Activated CD4-positive, CD25-positive, alpha-beta regulatory T cell treated with anti-CD3 and anti-CD28 coated beads, Interleukin-2, amount 50 U/mL, for 24 hours (primary cell): ENCODE data around the gene AEBP1.

ENCODE experiments used
- ATAC-seq, 2 donors: fragments of 150-1000 bp; cut with Tn5 transposase; one replicate each; pipeline ENCODE4 v1.10.0; 2021; ENCODE audit warnings: mild to moderate bottlenecking in 1 of 2, moderate library complexity in 1 of 2

Gene AEBP1

DNA sequence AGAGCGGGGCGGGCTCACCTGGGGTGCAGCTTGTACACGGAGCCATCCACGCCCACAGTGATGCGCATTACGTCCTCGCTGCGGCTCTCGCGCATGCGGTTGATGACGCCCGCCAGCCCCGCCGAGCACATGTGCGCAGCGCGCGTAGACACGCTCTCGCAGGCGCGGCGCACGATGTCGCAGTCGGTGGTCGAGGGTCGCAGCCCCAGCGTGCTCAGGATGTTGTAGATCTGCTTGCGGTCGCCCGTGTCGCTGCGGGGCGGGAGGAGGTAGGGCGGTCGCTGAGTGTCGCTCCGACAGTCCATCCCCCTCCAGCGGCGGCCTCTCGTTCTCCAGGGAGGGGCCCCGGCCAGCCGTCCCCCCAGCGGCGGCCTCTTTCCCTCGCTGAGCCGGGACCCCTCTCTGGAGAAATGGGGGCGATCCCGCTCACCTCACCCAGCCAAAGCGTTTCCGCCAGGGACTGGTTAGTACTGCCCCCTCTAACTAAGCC is 41.4 kb downstream of the AEBP1 start:
- peak; percentile 66 to 69 for ATAC-seq

DNA sequence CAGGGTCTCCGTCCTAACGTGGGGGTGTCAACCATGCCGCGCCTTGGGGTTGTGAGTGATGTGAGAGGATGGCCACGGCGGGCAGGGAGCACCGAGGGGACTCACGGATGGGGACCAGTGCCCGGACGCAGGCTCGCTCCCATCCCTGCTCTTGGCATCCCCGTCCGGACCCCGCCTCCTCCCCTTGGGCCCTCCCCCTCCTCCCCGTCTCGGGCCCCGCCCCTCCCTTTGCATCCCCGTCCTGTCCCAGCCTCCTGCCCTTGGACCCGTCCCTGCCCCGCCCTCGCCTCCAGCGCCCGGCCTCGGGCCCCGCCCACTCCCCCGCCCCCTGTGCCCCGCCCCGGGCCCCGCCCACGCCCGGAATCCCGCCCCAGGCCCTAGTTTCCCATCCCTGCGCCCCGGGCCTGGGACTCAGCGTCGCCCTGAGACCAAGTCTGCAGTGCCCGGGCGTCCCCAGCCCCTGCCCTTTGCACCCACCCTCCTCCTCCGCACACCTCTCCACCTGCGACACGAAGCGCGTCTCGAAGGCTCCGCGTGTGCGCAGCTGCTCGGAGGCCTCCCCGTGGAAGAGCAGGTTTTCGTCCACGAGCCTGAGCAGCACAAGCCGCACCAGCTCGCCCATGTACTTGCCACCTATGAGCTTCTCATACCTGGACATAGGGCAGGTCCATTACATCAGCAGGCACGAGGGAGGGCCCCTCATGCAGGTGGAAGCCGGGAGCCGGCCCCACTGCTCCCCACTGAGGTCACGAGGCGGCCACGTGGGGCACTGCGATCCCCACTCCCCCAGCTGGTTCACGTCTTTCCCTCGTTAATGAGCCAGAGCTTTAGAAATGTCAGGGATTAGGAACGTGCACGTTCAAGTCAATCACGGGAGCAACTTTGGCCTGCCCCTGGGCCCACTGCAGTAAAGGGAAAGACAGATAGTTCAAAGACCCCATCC is 42.1 kb downstream of the AEBP1 start:
- ATAC-seq: peak; percentile 47 to 57

DNA sequence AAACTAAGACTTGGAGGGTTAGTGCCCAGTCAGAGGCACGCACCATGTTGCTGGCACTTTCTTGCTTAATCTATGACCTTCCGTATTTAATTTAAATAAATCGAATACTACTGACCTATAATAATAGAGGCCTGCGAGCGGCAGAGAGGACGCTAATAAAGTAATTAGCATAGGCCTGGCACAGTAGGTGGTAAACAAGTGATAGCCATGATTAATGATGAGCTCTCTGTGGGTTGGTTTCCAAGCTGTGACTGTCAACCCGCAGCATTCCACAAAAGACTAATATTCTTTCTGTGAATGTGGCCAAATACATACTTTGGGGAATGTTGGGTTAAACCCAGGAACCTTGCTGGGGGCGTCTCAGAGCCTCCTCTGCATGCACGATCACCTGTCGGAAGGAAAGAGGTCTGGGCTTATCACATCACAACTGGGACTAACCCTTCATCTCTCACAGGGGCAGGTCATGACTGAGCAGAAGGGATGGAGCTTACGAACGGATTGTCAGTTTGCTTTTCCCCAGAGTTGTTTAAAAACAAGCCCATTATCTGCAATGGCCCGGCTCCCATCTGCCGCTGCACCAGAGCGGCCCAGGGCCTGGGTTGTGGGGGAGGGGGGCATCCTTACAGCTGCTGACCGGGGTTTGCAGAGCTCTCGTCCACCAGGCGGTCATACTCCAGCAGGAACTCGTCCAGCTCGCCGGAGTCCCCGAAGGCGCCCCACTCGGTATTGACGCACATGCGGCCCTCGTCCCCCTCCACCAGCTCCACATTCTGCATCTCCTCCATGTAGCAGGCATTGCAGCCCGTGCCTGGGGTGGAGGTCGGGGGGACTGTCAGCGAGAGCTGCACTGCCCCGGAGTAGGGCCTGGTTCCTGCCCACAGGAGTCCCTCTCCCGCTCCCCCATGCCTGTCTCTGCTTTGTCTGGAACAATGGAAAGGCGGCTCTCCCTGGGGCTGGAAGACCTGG is 43.2 kb downstream of the AEBP1 start:
- no peak for ATAC-seq

DNA sequence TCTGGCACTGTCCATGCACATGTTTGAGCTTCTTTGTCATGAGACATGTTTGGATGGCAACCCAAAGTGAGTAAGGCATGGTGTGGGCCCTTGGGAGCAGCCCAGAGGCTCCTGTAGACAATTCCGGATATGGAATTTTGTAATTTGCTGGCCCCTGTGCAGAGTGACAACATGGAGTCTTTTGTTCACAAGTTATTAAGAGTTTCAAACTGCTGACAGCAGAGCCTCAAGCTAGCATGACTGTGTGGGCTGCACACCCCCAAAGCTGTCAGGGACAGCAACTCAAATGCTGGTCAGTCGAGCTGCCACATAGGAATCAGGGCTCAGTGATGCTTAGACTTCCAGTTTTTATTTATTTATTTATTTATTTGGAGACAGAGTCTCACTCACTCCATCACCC is 44.0 kb downstream of the AEBP1 start:
- no peak for ATAC-seq

GRCh38 chr7:44148961-44149536 is 44.9 kb downstream of the AEBP1 start:
- no peak for ATAC-seq

DNA sequence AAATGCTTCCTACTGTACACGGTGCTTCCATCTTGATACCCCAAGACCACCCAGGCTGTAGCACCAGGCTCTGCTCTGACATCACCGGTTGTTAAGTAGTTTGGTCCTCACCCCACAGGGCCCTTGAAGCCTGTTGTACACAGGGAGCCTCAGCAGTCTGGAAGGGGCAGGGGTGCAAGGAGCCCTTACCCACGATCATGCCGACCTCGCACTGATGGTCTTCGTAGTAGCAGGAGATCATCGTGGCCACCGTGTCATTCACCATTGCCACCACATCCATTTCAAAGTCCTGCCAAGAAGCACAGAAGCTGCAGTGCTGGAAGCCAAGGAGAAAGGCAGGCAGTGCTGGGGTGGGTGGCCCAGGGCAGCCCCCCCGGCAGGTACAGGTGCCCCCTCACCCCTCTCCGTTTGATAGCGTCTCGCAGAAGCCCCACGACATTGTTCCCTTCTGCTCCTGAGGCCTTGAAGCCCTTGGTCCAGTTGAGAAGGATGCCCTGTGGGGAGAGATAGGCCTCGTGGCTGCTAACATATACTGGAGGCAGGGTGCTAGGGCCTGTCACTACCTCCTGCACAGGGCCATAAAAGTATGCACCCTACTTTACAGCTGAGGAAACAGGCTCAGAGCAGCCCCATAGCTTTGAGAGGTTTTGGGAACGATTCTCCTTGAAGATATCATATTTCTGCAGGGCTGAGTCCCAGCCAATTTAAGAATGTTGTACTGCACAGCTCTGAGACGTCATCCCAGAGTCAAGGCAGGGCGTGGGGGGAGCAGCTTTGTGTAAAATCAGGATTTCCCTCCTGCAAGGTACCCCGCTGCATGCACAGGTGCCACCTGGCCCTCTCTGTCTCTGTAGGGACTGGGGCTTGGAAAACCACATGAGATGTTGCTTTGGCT is 45.7 kb downstream of the AEBP1 start:
- no peak for ATAC-seq

- ATAC-seq: no peak
Measured at GRCh38 chr7:44150466-44150832, 46.3 kb downstream of the AEBP1 start.

DNA sequence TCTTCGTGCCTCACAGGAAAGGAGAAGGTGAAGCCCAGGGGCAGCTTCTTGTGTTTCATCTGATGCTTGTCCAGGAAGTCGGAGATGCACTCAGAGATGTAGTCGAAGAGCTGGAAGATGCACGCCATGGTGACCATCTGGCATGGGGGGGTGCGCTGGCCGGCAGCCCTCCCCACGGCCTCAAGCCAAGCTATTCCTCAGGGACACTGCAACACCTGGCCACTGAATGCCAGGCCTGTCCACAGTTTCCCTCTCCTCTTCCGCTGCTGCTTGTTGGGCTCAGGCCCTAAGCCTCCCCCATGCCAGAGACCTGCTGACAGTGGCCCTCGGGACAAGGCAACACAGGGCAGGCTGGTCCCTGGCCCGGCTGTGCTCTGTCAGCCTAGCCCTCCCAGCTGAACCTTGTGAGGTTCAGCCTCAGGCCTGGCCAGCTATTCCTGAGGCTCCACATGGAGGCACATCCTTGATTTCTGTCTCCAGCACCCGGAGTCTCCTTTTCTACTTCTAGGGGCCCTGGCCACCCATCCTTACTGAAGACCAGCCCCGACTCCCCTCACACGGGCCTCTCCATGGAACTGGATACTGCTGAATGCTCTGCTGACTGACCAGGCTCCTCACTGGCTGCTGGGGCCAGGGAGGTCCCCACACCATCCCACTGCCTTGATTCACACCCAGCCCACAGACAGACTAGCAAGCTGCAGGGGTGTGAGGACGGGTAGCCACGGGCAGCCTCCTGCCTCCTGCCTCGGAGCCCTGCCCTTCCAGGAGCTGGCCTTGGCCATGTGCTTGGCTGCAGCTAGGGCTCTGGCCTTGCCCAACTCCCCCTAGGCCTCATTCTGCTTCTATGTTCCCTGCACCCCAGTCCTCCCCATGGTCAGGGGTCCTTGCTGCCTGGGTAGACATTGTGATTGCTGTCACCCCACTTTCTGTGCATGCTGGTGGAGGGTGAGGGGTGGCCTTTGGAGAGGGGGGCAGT is 47.1 kb downstream of the AEBP1 start:
- ATAC-seq: no peak

GRCh38 chr7:44151956-44152355 is 47.8 kb downstream of the AEBP1 start:
- ATAC-seq: no peak

GRCh38 chr7:44152971-44153947 is 49.1 kb downstream of the AEBP1 start:
- ATAC-seq: no peak

DNA sequence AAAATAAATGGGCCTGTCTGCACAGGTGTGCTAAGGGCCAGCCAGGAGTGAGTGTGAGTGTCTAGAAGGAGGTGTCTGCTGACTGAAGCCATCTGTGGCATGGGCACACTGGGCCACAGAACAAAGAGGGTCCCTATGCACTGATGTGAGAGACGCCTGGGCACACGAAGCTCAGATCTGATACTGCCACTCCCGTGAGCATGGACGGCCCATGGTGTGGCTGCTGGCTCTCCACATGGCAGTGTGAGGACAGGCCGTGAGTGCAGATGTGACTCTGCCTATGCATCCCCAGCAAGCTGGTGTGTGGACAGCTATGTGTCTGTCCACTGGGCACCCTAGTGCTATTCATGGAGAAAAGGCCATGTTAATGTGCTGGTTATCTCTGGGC is 49.8 kb downstream of the AEBP1 start:
- ATAC-seq: no peak

GRCh38 chr7:44154703-44155102 is 50.6 kb downstream of the AEBP1 start:
- no peak for ATAC-seq

- ATAC-seq: no peak
Measured at GRCh38 chr7:44155191-44156185, 51.3 kb downstream of the AEBP1 start.

- no peak for ATAC-seq
Measured at GRCh38 chr7:44156453-44157010, 52.4 kb downstream of the AEBP1 start.

- ATAC-seq: no peak
Measured at GRCh38 chr7:44157116-44158080, 53.3 kb downstream of the AEBP1 start.

- no peak for ATAC-seq
Measured at GRCh38 chr7:44158096-44158872, 54.1 kb downstream of the AEBP1 start.
